Thyroid gland (tissue), 4 donors: ENCODE measurements around the gene ST6GALNAC5.

Experiments
- CTCF ChIP-seq, 6 experiments: fragments of 200-600 bp in 3 of 6; fragments of 450-650 bp in 3 of 6; sonication (generic) in 3 of 6; IDR thresholded peaks; one replicate each; pipeline ENCODE4 v1.5.1; 2016 to 2019; ENCODE audit warnings: antibody characterized with exemption in 6 of 6, mild to moderate bottlenecking in 2 of 6, inconsistent platforms in 1 of 6, moderate library complexity in 1 of 6
- POLR2A ChIP-seq, 2 donors: fragments of 450-650 bp; IDR thresholded peaks; one replicate each; pipeline ENCODE4 v1.6.1; 2017; ENCODE audit warnings: antibody characterized with exemption in 2 of 2, mild to moderate bottlenecking in 2 of 2, moderate library complexity in 1 of 2

GRCh38 chr1:76940571-76941335 is 73.5 kb downstream of the ST6GALNAC5 start:
- TF ChIP-seq POLR2A (IDR thresholded peaks at IDR 0.05) (no peak), CTCF (IDR thresholded peaks at IDR 0.05) (no peak)
